ENCODE measurements around the gene GATAD2A.

The GATAD2A gene

DNA sequence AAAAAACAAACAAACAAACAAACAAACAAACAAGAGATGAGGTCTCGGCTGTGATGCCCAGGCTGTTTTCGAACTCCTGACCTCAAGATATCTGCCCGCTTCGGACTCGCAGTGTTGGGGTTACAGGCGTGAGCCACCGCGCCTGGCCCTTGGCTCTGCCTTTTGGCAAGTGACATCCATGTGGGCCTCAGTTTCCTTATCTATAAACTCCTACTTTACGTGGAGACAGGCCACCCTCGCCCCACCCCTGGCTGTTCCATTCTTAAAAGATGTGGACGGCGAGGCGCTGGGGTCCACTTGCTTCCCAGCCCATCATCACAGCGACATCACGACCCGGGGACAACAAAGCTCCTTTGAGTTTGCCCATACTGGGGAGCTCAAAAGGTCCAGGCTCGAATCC is 108.2 kb downstream of the GATAD2A start:
- no peak for DNase-seq (ENCODE audit: low read depth)

DNA sequence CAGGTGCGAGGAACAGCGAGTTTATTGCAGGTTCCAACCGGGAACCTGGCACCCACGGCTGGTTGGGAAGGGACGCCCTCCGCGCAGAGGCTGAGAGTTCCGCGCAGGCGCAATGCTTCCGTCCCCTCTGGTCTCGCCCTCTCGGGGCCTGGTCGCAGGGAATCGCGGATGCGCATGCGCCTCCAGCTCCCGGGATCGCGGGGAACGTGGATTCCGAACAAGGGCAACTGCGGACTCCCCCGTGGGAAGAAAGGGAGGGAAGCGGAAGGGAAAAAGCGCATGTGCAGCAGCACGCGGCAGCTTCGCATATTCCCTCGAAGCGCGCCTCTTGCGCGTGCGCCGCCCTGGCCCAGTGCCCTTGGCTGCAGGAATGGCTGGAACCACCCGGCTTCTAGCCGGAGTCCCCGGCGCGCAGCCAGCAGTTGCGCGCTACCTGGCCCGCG is 108.8 kb downstream of the GATAD2A start:
- no peak for DNase-seq (ENCODE audit: low read depth)

DNA sequence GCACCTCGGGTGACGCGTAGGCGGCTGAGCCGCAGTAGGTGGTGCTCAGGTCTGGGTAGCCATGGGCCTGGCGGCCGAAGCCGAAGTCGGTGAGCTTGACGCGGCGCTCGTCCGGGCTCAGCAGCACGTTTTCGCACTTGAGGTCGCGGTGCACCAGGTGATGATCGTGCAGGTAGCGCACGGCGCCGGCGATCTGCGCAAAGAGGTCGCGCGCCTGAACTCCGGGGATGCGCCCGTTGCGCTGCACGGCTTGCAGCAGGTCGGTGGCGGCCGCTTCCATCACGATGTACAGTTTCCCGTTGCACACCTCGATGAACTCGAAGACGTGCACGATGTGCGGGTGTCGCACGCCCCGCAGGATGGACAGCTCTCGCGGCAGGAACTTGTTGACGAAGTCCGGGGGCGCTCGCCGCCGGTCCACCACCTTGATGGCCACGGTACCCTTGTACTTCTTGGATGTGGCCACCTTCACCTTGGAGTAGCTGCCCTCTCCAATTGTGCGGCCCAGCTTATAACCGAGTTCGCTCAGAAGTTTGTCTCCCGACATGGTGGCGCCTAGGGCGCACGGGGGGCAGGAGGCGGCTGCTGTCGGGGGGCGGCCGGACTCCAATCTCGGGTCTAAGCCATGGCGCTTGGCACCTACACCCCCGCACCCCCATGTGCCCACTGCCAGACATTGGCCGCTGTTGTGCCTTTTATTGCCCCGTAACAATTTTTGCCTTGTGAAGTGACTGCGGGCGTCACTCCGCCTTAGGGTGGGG is 109.6 kb downstream of the GATAD2A start, which contains the start of gene TSSK6:
Gene TSSK6 (minus strand): TSS at position 668 of the 761 bp plus-strand sequence. CDS start 121 bp downstream, at position 547.
- no peak for DNase-seq (ENCODE audit: low read depth)

DNA sequence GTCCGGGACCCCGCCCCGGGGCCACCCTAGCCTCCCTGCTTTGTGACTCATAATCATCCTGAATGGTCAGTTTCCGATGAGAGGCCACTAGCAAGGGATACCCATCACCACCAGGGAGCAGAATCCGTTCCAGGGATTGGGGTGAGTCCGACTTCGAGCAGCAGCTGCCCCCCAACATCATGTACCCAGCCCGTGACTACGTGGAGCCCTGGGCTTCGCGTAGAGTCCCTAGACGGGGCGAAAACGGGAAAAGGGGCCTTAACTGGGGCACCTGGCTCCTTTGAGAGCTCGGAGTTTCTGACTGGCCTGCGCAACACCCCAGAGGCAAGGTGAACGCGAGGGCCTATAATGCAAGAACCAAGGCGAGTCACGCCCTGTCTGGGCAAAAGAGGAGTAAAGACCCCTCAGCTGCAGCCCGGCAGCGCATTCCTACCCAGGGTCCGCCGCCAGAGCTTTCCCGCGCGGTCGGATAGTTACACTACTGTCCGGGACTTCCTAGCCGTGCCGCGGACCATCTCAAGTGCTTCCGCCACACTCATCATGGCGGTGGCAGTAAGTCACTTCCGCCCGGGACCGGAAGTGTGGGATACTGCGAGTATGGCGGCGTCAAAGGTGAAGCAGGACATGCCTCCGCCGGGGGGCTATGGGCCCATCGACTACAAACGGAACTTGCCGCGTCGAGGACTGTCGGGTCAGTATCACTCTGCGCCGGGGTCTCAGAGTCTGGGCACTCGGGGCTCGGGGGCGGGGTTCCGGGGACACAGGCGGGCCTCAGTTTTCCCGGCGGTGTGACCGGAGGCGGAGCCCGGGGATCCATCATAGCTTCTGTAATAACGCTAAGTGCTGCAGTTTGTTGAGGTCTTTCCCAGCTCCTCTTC is 110.4 kb downstream of the GATAD2A start, which contains the start of gene NDUFA13:
Gene NDUFA13 (plus strand): TSS at position 584 of the 878 bp plus-strand sequence. CDS start 14 bp downstream, at position 598.
- DNase-seq (ENCODE audit: low read depth) = peak; percentile 91

DNA sequence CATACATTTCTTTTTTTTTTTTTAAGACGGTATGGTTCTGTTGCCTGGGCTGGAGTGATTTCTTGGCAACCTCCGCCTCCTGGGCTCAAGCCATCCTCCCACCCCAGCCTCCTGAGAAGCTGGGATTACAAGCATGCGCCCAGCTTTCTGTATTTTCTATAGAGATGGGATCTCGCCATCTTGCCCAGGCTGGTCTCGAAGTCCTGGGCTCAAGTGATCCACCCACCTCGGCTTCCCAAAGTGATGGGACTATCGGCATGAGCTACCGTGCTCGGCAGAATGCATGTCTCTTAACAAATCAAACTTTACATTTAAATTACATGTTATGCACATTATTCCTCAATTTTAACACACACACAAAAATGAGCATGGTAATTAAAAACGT is 111.8 kb downstream of the GATAD2A start:
- DNase-seq (ENCODE audit: low read depth) = no peak

DNA sequence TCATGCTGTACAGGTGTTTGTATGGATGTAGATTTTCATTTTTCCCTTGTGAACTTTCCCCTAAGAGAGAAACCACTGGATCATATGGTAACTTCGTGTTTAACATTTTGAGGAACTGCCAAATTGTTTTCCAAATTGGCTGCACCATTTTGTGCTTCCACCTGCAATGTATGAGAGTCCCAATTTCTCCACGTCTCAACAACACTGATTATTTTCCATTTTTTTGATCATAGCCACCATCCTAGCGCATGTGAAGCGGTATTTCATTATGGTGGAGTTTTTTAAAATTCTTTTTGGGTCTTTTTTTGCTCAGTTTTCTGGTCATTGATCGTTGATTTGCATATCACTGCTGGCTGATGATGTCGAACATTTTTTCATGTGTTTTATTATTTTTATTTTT is 115.5 kb downstream of the GATAD2A start:
- no peak for DNase-seq (ENCODE audit: low read depth)

DNA sequence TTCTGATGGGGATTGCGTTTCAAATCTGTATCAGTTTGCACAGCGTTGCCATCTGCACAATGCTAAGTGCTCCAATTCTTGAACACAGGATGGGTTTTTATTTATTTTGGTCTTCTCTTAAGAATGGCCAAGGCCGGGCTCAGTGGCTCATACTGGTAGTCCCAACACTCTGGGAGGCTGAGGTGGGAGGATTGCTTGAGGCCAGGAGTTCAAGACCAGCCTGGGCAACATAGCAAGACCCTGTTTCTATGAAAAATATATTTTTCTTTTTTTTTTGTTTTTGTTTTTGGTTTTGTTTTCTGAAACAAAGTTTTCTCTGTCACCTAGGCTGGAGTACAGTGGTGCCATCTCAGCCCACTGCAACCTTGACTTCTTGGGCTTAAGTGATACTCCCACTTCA is 117.7 kb downstream of the GATAD2A start:
- DNase-seq (ENCODE audit: low read depth) = no peak

DNA sequence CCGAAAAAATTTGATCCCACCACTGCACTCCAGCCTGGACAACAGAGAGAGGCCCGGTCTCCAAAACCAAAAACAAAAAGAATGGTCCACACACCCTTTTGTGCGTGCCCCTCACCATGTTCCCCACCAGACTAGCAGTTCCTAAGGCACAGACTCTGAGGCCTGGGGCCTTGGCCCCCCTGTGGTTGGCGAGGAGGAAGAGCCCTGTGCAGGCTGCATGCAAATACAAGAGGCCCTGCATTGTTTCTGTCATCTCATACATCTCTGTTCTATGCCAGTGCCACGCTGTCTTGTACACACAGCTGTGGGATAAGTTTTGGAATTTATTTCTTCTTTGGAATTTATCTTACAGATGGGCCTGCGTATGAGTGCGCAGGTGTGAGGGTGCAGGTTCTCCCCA is 118.6 kb downstream of the GATAD2A start:
- no peak for DNase-seq (ENCODE audit: low read depth)

DNA sequence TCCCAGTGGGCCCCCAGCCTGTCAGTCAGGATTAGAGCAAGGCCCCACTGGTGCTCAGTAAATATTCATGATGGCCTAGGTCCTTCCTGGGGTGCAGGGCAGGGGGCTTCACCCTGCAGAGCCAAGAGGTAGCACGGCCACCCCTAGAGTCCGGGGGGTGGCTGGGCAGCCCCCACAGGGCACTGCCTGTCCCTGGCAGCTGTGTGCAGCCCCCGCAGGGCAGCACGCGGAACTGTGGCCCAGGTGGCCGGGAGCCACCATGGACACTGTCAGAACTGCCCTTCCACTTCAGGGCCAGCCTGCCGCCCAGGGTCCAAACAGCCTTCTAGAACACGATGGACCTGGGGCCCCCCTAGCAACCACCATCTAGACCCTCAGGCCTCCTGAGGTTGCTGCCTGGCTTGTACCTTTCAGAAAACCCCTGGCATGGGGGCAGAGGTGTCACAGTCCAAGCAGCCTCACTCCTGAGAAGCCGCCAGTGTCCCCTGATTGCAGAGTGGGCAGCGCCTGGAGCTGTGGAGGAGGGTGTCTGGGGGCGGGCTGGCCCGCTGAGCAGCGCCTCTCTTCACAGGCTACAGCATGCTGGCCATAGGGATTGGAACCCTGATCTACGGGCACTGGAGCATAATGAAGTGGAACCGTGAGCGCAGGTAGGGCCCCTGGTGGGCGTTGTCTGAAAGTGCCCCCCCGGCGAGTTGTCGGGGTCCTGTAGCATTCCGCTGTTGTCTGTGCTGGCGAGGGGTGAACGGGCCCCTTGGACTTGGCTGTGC is 120.3 kb downstream of the GATAD2A start:
- DNase-seq (ENCODE audit: low read depth) = no peak

DNA sequence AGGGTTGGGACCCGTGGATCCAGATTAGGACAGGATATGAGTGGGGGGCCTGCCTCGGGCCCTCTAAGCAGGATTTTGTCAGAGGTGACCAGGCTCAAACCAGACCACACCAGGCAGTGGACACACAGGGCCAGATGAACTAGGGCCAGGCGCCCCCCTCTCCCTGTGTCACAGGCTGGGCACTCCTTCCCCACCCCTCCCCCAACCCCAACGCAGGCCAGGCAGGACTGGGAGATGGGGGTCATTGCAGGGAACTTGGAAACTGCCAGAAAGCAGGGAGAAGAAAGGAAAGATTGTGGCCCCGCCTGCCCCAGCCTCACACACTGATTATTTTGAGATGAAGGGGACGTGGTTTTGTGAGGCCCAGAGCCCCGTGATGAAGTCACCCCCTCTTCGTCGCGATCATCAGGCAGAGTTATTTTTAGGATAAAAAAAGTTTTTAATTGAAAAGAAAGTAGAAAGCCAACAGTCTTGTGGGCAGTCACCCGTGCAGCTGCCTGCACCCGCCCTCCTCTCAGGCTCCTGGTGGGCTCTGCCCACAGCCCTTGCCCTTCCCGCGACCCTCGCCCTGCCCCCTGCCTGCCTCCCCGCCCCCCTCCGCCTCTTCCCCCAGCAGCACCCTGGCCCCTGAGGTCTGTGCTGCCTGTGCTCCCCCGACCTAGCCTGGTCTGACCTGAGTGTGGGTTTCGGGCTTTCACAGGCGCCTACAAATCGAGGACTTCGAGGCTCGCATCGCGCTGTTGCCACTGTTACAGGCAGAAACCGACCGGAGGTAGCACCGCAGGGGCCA is 121.3 kb downstream of the GATAD2A start:
- DNase-seq (ENCODE audit: low read depth) = no peak

DNA sequence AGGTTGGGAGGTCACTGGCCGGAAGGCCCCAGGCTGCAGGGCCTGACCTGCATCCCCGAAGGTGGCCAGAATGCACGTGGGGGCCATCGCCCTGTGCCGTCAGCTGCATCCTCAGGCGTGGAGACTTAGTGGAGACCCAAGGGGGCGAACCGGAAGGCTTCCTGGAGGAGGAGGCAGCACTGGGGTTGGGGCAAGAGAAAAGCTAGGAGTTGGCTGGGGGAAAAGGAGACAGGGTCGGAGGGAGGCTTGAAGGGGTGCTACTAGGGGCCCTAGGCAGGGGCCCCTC is 121.8 kb downstream of the GATAD2A start:
- no peak for DNase-seq (ENCODE audit: low read depth)

DNA sequence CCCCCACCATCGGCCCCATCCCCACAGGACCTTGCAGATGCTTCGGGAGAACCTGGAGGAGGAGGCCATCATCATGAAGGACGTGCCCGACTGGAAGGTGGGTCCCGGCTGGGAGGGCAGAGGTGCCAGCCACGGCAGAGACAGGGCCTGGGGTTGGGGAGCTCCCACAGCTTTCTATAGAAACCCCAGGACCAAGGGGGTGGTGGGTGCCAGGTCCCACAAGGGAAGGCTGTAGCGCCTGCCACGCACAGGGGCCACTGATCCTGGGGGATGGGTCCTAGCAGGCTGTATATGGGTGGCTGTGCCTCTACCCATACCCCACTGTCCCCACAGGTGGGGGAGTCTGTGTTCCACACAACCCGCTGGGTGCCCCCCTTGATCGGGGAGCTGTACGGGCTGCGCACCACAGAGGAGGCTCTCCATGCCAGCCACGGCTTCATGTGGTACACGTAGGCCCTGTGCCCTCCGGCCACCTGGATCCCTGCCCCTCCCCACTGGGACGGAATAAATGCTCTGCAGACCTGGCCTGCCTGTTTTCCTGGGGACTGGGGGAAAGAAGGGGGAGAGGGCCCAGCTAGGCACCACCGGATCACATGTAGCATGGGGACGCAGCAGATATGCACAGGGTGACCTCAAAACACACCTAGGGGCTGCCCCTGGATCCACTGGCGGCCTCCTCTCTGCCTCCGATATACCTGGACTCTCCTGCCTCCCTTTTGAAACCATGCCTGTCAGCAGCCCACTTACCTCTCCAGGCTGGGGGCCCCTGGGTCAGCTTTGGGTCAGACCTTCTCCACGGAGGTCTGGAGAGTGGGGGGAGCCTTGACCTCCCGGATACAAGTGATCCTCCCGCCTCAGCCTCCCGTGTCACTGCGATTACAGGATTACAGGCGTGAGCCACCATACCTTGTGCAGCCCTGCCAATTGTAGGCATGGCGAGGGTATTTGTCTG is 122.5 kb downstream of the GATAD2A start:
- DNase-seq (ENCODE audit: low read depth) = no peak

DNA sequence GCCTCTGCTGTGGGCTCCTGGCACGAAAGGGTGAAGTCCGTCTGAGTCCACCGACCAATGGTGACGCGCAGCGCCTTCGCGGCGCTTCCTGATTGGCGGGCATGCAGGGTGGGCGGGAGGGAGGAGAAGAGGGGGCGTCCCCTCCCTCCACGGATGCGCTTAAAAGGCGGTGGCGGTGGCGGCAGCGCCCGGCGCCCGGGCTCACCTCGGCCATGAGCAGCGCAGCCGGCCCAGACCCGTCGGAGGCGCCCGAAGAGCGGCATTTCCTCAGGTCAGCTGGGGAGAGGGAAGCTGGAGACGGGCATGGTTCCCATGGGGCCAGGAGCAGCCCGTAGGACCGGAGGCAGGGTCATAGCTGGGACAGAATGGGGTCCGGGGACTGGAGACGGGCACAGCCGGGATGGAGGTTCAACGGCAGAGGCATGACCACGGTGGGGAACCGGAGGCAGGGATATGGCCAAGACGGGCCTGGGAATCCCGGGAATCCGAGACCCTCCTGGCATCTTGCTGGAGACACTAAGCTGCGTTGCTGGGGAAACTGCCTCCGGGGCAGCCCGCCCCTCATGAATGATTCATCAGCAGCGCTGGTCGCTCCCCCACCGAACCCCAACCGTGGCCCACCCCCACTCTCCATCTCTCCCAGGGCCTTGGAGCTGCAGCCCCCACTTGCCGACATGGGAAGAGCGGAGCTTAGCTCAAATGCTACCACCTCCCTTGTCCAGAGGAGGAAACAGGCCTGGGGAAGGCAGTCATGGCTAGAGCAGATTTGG is 123.4 kb downstream of the GATAD2A start, which contains the start of gene YJEFN3:
Gene YJEFN3 (plus strand): TSS at position 191 of the 770 bp plus-strand sequence. CDS start 22 bp downstream, at position 213.
- DNase-seq (ENCODE audit: low read depth) = no peak

DNA sequence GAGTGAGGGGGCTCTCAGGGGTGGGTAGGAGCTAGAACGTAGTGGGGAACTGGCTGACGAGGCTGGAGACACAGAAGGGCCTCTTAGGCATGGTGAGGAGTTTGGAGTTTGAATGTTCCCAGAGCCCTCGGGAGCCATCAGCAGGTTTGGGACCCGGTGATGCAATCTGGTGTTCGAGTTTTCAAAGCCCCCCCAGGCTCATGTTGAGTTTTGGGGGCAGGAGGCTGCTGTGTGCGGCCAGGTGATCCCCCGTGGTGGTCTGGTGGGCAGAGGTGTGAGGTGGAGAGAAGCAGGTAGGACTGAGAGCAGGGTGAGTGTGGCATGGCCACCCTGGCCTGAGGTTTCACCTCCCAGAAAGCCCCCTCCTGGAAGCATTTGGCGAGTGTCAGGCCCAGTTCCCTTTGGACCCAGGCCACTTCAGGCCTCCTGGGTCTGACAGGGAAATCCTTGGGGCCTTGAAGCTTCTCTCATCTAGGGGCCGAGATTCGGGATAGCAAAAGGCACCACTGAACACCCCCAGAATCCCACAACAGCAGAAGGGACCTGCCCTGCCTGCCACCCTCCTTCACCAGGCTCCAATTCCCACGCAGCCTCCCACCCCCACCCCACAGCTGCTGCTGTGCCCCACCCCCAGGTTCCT is 124.4 kb downstream of the GATAD2A start:
- no peak for DNase-seq (ENCODE audit: low read depth)

DNA sequence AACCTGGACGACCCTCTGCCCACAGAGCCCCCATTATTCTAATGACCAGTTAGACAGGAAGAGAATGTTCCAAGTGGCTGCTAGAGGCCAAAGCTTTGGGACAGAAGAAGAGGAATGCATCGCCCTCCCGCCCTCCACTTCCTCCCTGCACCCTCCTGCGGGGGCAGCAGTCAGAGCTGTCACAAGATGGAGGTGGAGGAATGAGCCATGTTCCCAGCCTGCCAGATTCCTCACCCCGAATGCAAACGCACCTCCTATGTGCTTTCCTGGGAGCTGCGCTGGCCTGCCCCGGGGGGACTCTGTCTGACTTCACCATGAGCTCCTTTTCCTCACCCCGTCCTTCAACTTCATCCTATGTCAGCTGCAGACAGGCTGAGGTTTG is 124.9 kb downstream of the GATAD2A start:
- DNase-seq (ENCODE audit: low read depth) = no peak

DNA sequence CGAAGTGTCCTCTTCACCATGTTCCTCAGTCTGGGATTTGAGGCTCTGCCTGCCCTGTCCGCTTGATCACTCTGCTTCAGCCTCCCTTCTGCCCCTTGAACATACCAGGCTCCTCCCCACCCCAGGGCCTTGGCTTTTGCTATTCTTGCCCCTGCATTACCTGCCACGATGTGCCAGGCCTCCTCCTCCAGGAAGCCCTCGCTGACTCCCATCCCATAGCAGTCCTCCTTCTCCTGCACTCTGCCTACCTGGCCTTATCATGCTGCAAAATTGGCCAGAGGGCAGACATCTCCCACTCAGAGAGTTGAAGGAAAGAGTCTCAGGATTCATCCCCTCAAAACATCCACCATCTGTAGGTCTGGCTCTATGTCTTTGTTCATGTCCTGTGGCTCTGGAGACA is 125.4 kb downstream of the GATAD2A start:
- no peak for DNase-seq (ENCODE audit: low read depth)

DNA sequence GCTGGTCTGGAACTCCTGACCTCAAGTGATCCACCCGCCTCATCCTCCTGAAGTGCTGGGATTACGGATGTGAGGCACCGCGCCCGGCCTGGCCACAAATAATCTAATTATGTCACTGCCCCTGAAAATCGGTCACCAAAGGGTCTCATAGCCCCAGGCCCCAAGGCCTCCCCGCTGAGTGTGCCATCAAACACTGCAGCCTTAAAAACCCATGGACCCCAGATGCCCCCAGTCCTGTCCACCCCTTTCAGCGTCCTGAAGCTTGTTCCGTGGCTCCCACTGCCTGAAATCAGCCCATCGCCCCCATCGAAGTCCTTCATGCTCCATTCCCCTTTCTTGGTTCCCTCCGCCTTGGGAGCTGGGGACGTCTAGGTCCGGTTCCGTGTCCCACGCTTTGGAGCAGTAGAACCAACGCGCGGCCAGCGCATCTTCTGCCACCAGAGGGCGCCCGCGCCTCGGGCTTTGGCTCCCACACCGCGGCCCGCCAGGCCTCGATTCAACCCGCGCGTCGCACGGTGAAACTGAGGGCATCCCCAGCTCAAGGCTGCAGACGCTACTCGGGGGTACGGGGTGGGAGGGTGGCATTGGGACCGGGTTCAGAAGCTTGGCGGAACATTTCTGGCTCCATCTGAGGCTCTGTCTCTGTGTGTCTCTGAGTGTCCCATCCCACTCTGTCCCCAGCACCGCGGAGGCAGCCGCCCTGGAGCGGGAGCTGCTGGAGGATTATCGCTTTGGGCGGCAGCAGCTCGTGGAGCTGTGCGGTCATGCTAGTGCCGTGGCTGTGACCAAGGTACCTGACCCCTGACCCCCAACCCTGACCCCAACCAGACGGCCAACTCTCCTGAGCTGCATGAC is 126.7 kb downstream of the GATAD2A start:
- DNase-seq (ENCODE audit: low read depth) = peak; percentile 83

All from activated T-cell treated with anti-CD3 and anti-CD28 coated beads for 48 hours (primary cell).